Measurements from ENCODE around the gene DAP3. TPM values are rescaled to one million over a fixed set of nuclear protein-coding genes. Genes with fewer than 3 reads are reported as not detected.

The DAP3 gene
- total and polyA plus RNA-seq, 9 of the 15 experiments (the other 6 are each of a cell fraction or from before 2014, with no cell fraction given) = 155 to 484 (median 298) TPM

GRCh38 chr1:155669233-155670162, 19.4 kb upstream of the DAP3 start:
- ChIA-PET POLR2A (interaction anchor here (0.6 to 1.6 kb wide), 5 partner anchors 10 to 418 kb away, joined by 3 to 4 read pairs (median 3); no protein-coding TSS in a partner anchor), CTCF (ENCODE audit: low intra/inter-chr PET ratio) (no interaction called here)
- Histone ChIP-seq H3K36me3 (ENCODE audit: control insufficient read depth, insufficient read depth, low read length) (peaks cover 86% of the 10 kb centered on the region), H3K4me2 (ENCODE audit: insufficient read depth, low read length) (no peak overlapping the region), H3K4me3 (no peak overlapping the region), H3K27me3 (ENCODE audit: control insufficient read depth in 2 of 2, insufficient read depth in 2 of 2, low read length in 2 of 2) (no peaks in the 10 kb centered on the region), H3K27ac (ENCODE audit: extremely low read depth, low read depth, low read length) (no peak overlapping the region), H3K4me1 (replicated peaks in 1 of 2; ENCODE audit: control insufficient read depth in 2 of 2, insufficient read depth in 2 of 2, low read length in 2 of 2) (no peaks in the 10 kb centered on the region), H4K20me1 (replicated peaks; ENCODE audit: control insufficient read depth, insufficient read depth, low read length) (no peaks in the 10 kb centered on the region), H3K9ac (ENCODE audit: insufficient read depth in 1 of 2, low read depth in 2 of 2, low read length in 2 of 2) (no peak overlapping the region), H3K79me2 (ENCODE audit: control insufficient read depth, insufficient read depth, low read length) (no peaks in the 10 kb centered on the region; the same call in 2 of the 3 replicates), H3K9me1 (ENCODE audit: control insufficient read depth, insufficient read depth, low read length) (no peaks in the 10 kb centered on the region), H2AFZ (ENCODE audit: low read depth, low read length) (no peak overlapping the region), H3K9me3 (replicated peaks; ENCODE audit: control insufficient read depth, insufficient read depth, low read depth, low read length) (no peaks in the 10 kb centered on the region)
- no peak for DNase-seq (ENCODE audit: extremely low read depth in 1 of 4, low spot score in 3 of 4)
- FAIRE-seq = no peak
- TF ChIP-seq MYC (IDR thresholded peaks at IDR 0.05; ENCODE audit: low read depth, low read length) (no peak), MYC (CRISPR knock-in tag; IDR thresholded peaks at IDR 0.05; ENCODE audit: borderline replicate concordance, low read depth) (no peak), PKNOX1 (IDR thresholded peaks at IDR 0.05) (peak; percentile 11; the same call in 1 of the 2 replicates), TCF15 (CRISPR knock-in tag; IDR thresholded peaks at IDR 0.05) (no peak), IRF1 (CRISPR knock-in tag; IDR thresholded peaks at IDR 0.05; ENCODE audit: borderline replicate concordance) (no peak), HNRNPL (IDR thresholded peaks at IDR 0.05; ENCODE audit: low read depth, low read length) (no peak), ZNF717 (CRISPR knock-in tag; IDR thresholded peaks at IDR 0.05) (no peak), ZNF436 (CRISPR knock-in tag; IDR thresholded peaks at IDR 0.05) (no peak), PBX2 (CRISPR knock-in tag; IDR thresholded peaks at IDR 0.05; ENCODE audit: low read depth) (no peak), PBX2 (tag; conservative IDR thresholded peaks at IDR 0.05; ENCODE audit: low read depth) (0 out of 2 replicates have a peak, but pooled peaks have one; percentile 35)
- intact Hi-C loops (cut with micrococcal nuclease) (no loop called here), in situ Hi-C loops (cut with MboI) (no loop called here)
- whole genome bisulfite sequencing (ENCODE audit: insufficient coverage, low coverage, missing lambda C conversion rate) = 96% methylated on average over 5 of the region's 5 CpGs
- no peak for ATAC-seq
- BruUV-seq (replicated peaks) = no TSS peak
